ENCODE data around the gene OR2M3. TPM values are rescaled to one million over a fixed set of nuclear protein-coding genes. Genes with fewer than 3 reads are reported as not detected.

Gene OR2M3
- total and polyA plus RNA-seq, 9 of the 15 experiments (the other 6 are each of a cell fraction or from before 2014, with no cell fraction given) = not detected

DNA sequence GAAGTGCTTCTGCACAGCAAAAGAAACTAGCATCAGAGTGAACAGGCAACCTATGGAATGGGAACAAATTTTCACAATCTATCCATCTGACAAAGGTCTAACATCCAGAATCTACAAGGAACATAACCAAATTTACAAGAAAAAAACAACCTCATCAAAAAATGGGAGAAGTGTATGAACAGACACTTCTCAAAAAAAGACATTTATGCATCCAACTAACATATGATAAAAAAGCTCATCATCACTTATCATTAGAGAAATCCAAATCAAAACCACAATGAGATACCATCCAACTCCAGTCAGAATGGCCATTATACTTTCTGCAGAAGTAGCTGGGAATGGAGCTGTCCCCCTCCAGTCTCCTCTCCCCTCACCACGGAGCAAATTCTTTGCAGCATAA is 2.9 kb upstream of the OR2M3 start:
- H3K4me2 ChIP-seq (ENCODE audit: insufficient read depth, low read length) = no peak overlapping the region
- no peaks in the 10 kb centered on the region for H3K27me3 ChIP-seq (ENCODE audit: control insufficient read depth in 2 of 2, insufficient read depth in 2 of 2, low read length in 2 of 2)
- peak; percentile 30; the same call in 1 of the 2 replicates for TF ChIP-seq ZNF316 (IDR thresholded peaks at IDR 0.05)
- no peak for TF ChIP-seq SUPT5H (IDR thresholded peaks at IDR 0.05)
- no peak for TF ChIP-seq ZNF384 (IDR thresholded peaks at IDR 0.05; ENCODE audit: low read depth, low read length)
- TF ChIP-seq JUND (IDR thresholded peaks at IDR 0.05; ENCODE audit: borderline replicate concordance, low read depth, low read length) = no peak
- TF ChIP-seq JUND (tag; IDR thresholded peaks at IDR 0.05; ENCODE audit: borderline replicate concordance, low read depth, low read length) = no peak
- TF ChIP-seq, protein P1, sequence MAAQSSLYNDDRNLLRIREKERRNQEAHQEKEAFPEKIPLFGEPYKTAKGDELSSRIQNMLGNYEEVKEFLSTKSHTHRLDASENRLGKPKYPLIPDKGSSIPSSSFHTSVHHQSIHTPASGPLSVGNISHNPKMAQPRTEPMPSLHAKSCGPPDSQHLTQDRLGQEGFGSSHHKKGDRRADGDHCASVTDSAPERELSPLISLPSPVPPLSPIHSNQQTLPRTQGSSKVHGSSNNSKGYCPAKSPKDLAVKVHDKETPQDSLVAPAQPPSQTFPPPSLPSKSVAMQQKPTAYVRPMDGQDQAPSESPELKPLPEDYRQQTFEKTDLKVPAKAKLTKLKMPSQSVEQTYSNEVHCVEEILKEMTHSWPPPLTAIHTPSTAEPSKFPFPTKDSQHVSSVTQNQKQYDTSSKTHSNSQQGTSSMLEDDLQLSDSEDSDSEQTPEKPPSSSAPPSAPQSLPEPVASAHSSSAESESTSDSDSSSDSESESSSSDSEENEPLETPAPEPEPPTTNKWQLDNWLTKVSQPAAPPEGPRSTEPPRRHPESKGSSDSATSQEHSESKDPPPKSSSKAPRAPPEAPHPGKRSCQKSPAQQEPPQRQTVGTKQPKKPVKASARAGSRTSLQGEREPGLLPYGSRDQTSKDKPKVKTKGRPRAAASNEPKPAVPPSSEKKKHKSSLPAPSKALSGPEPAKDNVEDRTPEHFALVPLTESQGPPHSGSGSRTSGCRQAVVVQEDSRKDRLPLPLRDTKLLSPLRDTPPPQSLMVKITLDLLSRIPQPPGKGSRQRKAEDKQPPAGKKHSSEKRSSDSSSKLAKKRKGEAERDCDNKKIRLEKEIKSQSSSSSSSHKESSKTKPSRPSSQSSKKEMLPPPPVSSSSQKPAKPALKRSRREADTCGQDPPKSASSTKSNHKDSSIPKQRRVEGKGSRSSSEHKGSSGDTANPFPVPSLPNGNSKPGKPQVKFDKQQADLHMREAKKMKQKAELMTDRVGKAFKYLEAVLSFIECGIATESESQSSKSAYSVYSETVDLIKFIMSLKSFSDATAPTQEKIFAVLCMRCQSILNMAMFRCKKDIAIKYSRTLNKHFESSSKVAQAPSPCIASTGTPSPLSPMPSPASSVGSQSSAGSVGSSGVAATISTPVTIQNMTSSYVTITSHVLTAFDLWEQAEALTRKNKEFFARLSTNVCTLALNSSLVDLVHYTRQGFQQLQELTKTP (IDR thresholded peaks at IDR 0.05; ENCODE audit: low read depth in 1 of 2, partially characterized antibody in 2 of 2) = peak in 1 of 2 experiments; percentile 92
- TF ChIP-seq, protein P2, sequence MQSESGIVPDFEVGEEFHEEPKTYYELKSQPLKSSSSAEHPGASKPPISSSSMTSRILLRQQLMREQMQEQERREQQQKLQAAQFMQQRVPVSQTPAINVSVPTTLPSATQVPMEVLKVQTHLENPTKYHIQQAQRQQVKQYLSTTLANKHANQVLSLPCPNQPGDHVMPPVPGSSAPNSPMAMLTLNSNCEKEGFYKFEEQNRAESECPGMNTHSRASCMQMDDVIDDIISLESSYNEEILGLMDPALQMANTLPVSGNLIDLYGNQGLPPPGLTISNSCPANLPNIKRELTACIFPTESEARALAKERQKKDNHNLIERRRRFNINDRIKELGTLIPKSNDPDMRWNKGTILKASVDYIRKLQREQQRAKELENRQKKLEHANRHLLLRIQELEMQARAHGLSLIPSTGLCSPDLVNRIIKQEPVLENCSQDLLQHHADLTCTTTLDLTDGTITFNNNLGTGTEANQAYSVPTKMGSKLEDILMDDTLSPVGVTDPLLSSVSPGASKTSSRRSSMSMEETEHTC (IDR thresholded peaks at IDR 0.05) = no peak
- no peak overlapping the region for H2AFZ ChIP-seq (ENCODE audit: low read depth, low read length)
- FAIRE-seq (no peak), ATAC-seq (no peak), DNase-seq (ENCODE audit: extremely low read depth in 1 of 4, low spot score in 3 of 4) (no peak)
- no peak overlapping the region for H3K4me3 ChIP-seq
- no TSS peak for BruUV-seq (replicated peaks)
- in situ Hi-C loops (cut with MboI) (no loop called here), intact Hi-C loops (cut with micrococcal nuclease) (no loop called here)
- H3K9me3 ChIP-seq (replicated peaks; ENCODE audit: control insufficient read depth, insufficient read depth, low read depth, low read length) = no peaks in the 10 kb centered on the region; the same call in 1 of the 2 replicates
- H3K4me1 ChIP-seq (replicated peaks in 1 of 2; ENCODE audit: control insufficient read depth in 2 of 2, insufficient read depth in 2 of 2, low read length in 2 of 2) = no peaks in the 10 kb centered on the region
- POLR2A ChIA-PET = no interaction called here
- no peak overlapping the region for H3K9ac ChIP-seq (ENCODE audit: insufficient read depth in 1 of 2, low read depth in 2 of 2, low read length in 2 of 2)
- CTCF ChIA-PET (ENCODE audit: low intra/inter-chr PET ratio) = no interaction called here
- no peaks in the 10 kb centered on the region for H3K79me2 ChIP-seq (ENCODE audit: control insufficient read depth, insufficient read depth, low read length)
- WGBS (ENCODE audit: insufficient coverage, low coverage, missing lambda C conversion rate) = 0% methylated on average over 1 of the region's 1 CpG
- no peak overlapping the region for H3K27ac ChIP-seq (ENCODE audit: extremely low read depth, low read depth, low read length)
- H4K20me1 ChIP-seq (replicated peaks; ENCODE audit: control insufficient read depth, insufficient read depth, low read length) = no peaks in the 10 kb centered on the region
- H3K36me3 ChIP-seq (ENCODE audit: control insufficient read depth, insufficient read depth, low read length) = no peaks in the 10 kb centered on the region
- H3K9me1 ChIP-seq (ENCODE audit: control insufficient read depth, insufficient read depth, low read length) = no peaks in the 10 kb centered on the region
